Testis (tissue), 2 donors: Measurements from ENCODE around the gene TBL1X.

ENCODE experiments used
- CTCF ChIP-seq, 3 experiments: fragments of 450-650 bp in 2 of 3; fragments of 200-600 bp in 1 of 3; sonication (generic) in 1 of 3; IDR thresholded peaks; one replicate each; pipeline ENCODE4 v1.5.1; 2016 to 2019; ENCODE audit warnings: antibody characterized with exemption in 3 of 3, mild to moderate bottlenecking in 2 of 3, moderate library complexity in 1 of 3
- POLR2A ChIP-seq: fragments of 450-650 bp; IDR thresholded peaks from one replicate; pipeline ENCODE4 v1.6.1; 2017; ENCODE audit warnings: antibody characterized with exemption, mild to moderate bottlenecking, moderate library complexity

- TF ChIP-seq CTCF (IDR thresholded peaks at IDR 0.05): no peak
- no peak for TF ChIP-seq POLR2A
Observed at GRCh38 chrX:9604111-9604907, 139.5 kb downstream of the TBL1X start.
